SU-DHL-6 (cell line): ENCODE data around the gene PLEK.

Source experiments
- CTCF ChIP-seq: fragments of 200-600 bp; sonication (generic); IDR thresholded peaks from one replicate; pipeline ENCODE4 v1.5.1; 2017; ENCODE audit warnings: antibody characterized with exemption, mild to moderate bottlenecking, low read length, moderate library complexity; ENCODE audit not compliant: insufficient read depth, poor library complexity, severe bottlenecking
- EZH2phosphoT487 ChIP-seq: fragments of 200-600 bp; sonication (generic), shearing (Covaris generic); conservative IDR thresholded peaks from 2 replicates; pipeline ENCODE4 v1.6.1; 2018; ENCODE audit warnings: mild to moderate bottlenecking, antibody characterized with exemption, low read length, moderate library complexity, mixed read lengths

- TF ChIP-seq CTCF = no peak
- no peak for TF ChIP-seq EZH2phosphoT487
Measured at GRCh38 chr2:68341062-68341329, 24.1 kb upstream of the PLEK start.
